Measurements from ENCODE around the gene PLVAP.

GRCh38 chr19:17404015-17404414 is 26.9 kb upstream of the PLVAP start:
- TF ChIP-seq CTCF (tag by site-specific recombination; IDR thresholded peaks at IDR 0.05) (no peak), GLIS2 (tag by site-specific recombination; IDR thresholded peaks at IDR 0.05) (no peak), ZNF26 (tag by site-specific recombination; IDR thresholded peaks at IDR 0.05) (no peak), TSHZ1 (tag by site-specific recombination; IDR thresholded peaks at IDR 0.05; ENCODE audit: borderline replicate concordance) (no peak), MYNN (tag by site-specific recombination; IDR thresholded peaks at IDR 0.05; ENCODE audit: borderline replicate concordance) (no peak), ZBTB21 (tag by site-specific recombination; IDR thresholded peaks at IDR 0.05) (no peak), ZNF513 (tag by site-specific recombination; IDR thresholded peaks at IDR 0.05) (no peak), ZSCAN18 (tag by site-specific recombination; IDR thresholded peaks at IDR 0.05) (no peak), ZNF626 (tag by site-specific recombination; IDR thresholded peaks at IDR 0.05) (no peak), IKZF3 (tag by site-specific recombination; IDR thresholded peaks at IDR 0.05) (no peak)

All from HEK293 (cell line).